Kidney (tissue), 14 donors: ENCODE measurements around the gene RNASE11. TPM values are rescaled to one million over a fixed set of nuclear protein-coding genes. Genes with fewer than 3 reads are reported as not detected.
"Not testable (repeated sequence)": the region's sequence is repeated elsewhere in the genome, so short reads cannot be mapped to it uniquely, and the experiment has no call there.

Experiments used
- DNase-seq, 5 donors: peaks; one replicate each; pipeline ENCODE4 v3.0.0-alpha.2; 2013 to 2020
- FAIRE-seq: peaks from 2 replicates; lab custom pipeline; 2012; peaks lifted over from hg19 to GRCh38; lab: Jason Lieb, UNC
- H3K27ac ChIP-seq, 2 donors: one replicate each; pipeline ENCODE4 v1.7.0; 2013; ENCODE audit warnings: low read depth in 2 of 2, low read length in 2 of 2, inconsistent platforms in 1 of 2
- H3K27me3 ChIP-seq: one replicate; pipeline ENCODE4 v1.7.1; 2013; ENCODE audit warnings: low read length, inconsistent platforms; ENCODE audit not compliant: control insufficient read depth, insufficient read depth
- H3K36me3 ChIP-seq, 3 donors: one replicate each; pipeline versions ENCODE4 v1.7.0 to v1.7.1; 2013; ENCODE audit warnings: low read length in 3 of 3, control low read depth in 1 of 3, inconsistent platforms in 1 of 3; ENCODE audit not compliant: insufficient read depth in 3 of 3, control insufficient read depth in 2 of 3
- H3K4me1 ChIP-seq, 3 donors: one replicate each; pipeline versions ENCODE4 v1.7.0 to v1.7.1; 2013; ENCODE audit warnings: low read length in 3 of 3, inconsistent platforms in 1 of 3, low read depth in 1 of 3; ENCODE audit not compliant: control insufficient read depth in 2 of 3, insufficient read depth in 2 of 3
- H3K4me3 ChIP-seq, 3 donors: one replicate each; pipeline versions ENCODE4 v1.7.0 to v1.8.1; 2013; ENCODE audit warnings: low read length in 3 of 3, control low read depth in 1 of 3, inconsistent platforms in 1 of 3
- H3K9ac ChIP-seq, 3 donors: one replicate each; pipeline versions ENCODE4 v1.7.0 to v1.7.1; 2013; ENCODE audit warnings: low read length in 3 of 3, control low read depth in 1 of 3, inconsistent platforms in 1 of 3
- H3K9me3 ChIP-seq, 3 donors: one replicate each; pipeline versions ENCODE4 v1.7.0 to v1.7.1; 2013; ENCODE audit warnings: low read length in 3 of 3, control low read depth in 1 of 3, inconsistent platforms in 1 of 3; ENCODE audit not compliant: control insufficient read depth in 2 of 3, insufficient read depth in 1 of 3
- intact Hi-C: fragments of 100-400 bp; cut with DNase I; formaldehyde crosslinking; loops from one replicate; pipeline ENCODE4 v1.11.1; 2022
- polyA plus RNA-seq: library from polyadenylated mRNA; stranded (reverse); fragments of 350-450 nt; fragmentation: Illumina TruSeq; extraction: RNeasy Lipid Tissue Mini Kit (QIAGEN cat#74804); gene quantifications from one replicate; pipeline ENCODE4 v1.2.3, GENCODE V29; 2014; ENCODE audit warnings: low read depth, low replicate concordance; ENCODE audit not compliant: insufficient read depth
- total RNA-seq: library from RNA; stranded (reverse); fragmentation: NEBNext Ultra II Directional; extraction: Animal tissue kit (Norgen Biotek cat#: 25700); gene quantifications from one replicate; pipeline ENCODE4 v1.2.1, GENCODE V29; 2021
- TF ChIP-seq, protein P1 (sequence below): IDR thresholded peaks from 3 replicates; pipeline ENCODE4 v1.5.1; 2012; ENCODE audit warnings: mild to moderate bottlenecking, moderate library complexity, borderline replicate concordance; ENCODE audit not compliant: insufficient read depth; ENCODE audit errors: extremely low read depth
- donor health status: control.
- donor health status: control.
- donor health status: control.
- donor health status: control.
- donor health status: control.
- donor health status: DM: yes; HTN: yes; CAD: no.
- donor health status: Normal renal cell carcinoma (clear cell type).

The RNASE11 gene
- total and polyA plus RNA-seq, 2 donors from 2014 or later: not detected

GRCh38 chr14:20602583-20602982, 14.8 kb upstream of the RNASE11 start:
- intact Hi-C loops: loop anchor here (10.0 kb wide), 2 partner anchors 188 to 278 kb away; partner anchors contain the start of gene TEP1
- FAIRE-seq (no peak), DNase-seq (no peak)

DNA sequence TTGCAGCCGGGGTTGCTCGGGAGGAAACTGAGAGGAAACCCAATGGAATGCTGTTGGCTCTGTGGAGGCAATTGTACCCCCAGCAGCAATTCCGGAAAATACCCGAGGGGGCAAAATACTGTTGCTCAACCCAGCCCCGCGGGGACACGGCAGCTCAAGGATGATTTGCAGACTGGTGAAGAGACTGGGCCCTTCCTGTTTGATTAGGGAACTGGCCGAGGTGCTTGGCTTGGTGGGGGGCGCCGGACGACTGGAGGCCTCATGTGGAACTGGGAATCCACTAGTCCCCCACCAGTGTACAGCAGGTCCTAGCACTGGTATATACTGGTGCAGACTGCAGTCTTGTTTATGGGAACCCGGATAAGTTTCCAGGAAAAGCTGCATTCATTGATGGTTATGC, 13.7 kb upstream of the RNASE11 start:
- Histone ChIP-seq H3K27me3 (no peaks in the 10 kb centered on the region), H3K36me3 (no peaks in the 10 kb centered on the region), H3K9me3 (no peaks in the 10 kb centered on the region), H3K4me3 (no peak overlapping the region), H3K4me1 (no peaks in the 10 kb centered on the region), H3K27ac (no peak overlapping the region), H3K9ac (no peak overlapping the region)
- no peak for FAIRE-seq
- TF ChIP-seq, protein P1, sequence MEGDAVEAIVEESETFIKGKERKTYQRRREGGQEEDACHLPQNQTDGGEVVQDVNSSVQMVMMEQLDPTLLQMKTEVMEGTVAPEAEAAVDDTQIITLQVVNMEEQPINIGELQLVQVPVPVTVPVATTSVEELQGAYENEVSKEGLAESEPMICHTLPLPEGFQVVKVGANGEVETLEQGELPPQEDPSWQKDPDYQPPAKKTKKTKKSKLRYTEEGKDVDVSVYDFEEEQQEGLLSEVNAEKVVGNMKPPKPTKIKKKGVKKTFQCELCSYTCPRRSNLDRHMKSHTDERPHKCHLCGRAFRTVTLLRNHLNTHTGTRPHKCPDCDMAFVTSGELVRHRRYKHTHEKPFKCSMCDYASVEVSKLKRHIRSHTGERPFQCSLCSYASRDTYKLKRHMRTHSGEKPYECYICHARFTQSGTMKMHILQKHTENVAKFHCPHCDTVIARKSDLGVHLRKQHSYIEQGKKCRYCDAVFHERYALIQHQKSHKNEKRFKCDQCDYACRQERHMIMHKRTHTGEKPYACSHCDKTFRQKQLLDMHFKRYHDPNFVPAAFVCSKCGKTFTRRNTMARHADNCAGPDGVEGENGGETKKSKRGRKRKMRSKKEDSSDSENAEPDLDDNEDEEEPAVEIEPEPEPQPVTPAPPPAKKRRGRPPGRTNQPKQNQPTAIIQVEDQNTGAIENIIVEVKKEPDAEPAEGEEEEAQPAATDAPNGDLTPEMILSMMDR: no peak
- intact Hi-C loops: loop anchor here (10.0 kb wide), 2 partner anchors 187 to 277 kb away; partner anchors contain the start of gene TEP1
- no peak for DNase-seq

More at GRCh38 chr14:20602583-20602982, 14.8 kb upstream of the RNASE11 start:
- TF ChIP-seq, protein P1: no peak
- H3K9me3 ChIP-seq: no peaks in the 10 kb centered on the region
- H3K27me3 ChIP-seq: no peaks in the 10 kb centered on the region
- H3K36me3 ChIP-seq: no peaks in the 10 kb centered on the region
- no peaks in the 10 kb centered on the region for H3K4me1 ChIP-seq
- no peak overlapping the region for H3K27ac ChIP-seq
- no peak overlapping the region for H3K9ac ChIP-seq
- H3K4me3 ChIP-seq: no peak overlapping the region

DNA sequence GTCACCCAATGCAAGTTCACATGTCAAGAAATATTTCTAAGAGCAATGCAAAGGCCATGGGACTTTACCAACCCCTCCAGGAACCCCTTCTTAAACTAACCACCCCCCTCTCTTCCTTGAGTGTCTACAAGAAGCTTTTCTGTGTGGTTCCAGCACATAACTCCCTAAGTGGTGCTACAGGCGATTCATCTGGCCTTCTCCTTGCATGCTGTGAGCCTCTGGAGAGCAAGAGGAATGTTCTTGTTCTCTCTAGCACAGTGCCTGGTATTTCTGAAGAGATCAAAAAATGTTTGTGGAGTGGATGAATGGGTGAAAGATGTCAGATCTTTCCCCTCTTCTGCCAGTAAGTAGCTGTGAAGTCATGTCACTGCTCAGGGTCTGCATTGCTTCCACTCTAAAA, 9.3 kb upstream of the RNASE11 start:
- H3K27ac ChIP-seq: no peak overlapping the region
- no peak overlapping the region for H3K9ac ChIP-seq
- H3K4me1 ChIP-seq: no peaks in the 10 kb centered on the region
- H3K36me3 ChIP-seq: no peaks in the 10 kb centered on the region
- H3K9me3 ChIP-seq: no peaks in the 10 kb centered on the region
- H3K4me3 ChIP-seq: no peak overlapping the region
- no peak for DNase-seq
- H3K27me3 ChIP-seq: no peaks in the 10 kb centered on the region
- TF ChIP-seq, protein P1: no peak
- intact Hi-C loops: no loop called here
- no peak for FAIRE-seq

- FAIRE-seq, H3K27me3 ChIP-seq, intact Hi-C loops, H3K9ac ChIP-seq, H3K4me3 ChIP-seq, DNase-seq, H3K4me1 ChIP-seq, H3K36me3 ChIP-seq, H3K9me3 ChIP-seq, H3K27ac ChIP-seq: not testable (repeated sequence)
Observed at GRCh38 chr14:20595726-20596125, 7.9 kb upstream of the RNASE11 start.
